GM21717 (cell line): Measurements from ENCODE around the gene NHSL1.
"Not testable (repeated sequence)": the region's sequence is repeated elsewhere in the genome, so short reads cannot be mapped to it uniquely, and the experiment has no call there.

Experiments
- ATAC-seq: cut with Tn5 transposase; IDR thresholded peaks from one replicate; pipeline ENCODE4 v1.9.1; 2021; ENCODE audit warnings: mild to moderate bottlenecking, moderate library complexity; ENCODE audit not compliant: unreplicated experiment

The NHSL1 gene

DNA sequence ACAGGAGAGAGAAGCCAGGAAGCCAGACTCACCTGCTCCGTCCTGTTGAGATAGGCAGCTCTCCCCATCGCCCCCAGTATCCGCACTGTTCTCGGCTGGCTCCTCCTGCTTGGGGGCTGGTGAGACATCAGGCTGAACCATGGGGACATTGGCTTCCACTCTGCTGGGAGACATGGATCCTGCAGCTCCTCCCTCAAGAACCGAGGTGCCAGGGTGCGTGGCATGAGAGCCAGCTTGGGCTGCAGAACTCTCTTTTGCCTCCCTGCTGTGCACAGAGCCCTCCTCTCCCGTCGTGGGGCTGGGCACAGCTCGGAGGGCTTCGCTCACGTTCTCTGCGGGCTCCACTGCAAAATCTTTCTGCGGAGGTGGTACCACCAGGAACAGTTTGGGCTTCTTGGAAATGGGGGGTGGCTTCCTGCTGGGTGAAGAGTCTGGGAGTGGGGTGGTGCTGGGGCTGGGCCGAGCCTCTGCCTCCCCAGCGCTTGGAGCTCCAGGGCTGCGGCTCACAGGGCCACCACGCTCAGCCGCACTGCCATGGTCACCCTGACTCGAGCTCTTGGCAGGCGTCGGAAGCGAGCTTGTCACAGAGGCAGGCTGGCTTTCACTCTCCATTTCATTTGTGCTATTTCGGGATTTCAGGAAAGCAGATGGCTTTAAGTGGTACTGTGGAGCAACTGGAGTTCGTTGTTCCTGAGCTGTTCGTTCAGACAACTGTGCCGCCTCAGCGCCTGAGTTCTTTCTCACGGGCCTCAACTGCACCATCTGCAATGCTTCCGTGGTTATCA is 68.7 kb downstream of the NHSL1 start:
- ATAC-seq: no peak

DNA sequence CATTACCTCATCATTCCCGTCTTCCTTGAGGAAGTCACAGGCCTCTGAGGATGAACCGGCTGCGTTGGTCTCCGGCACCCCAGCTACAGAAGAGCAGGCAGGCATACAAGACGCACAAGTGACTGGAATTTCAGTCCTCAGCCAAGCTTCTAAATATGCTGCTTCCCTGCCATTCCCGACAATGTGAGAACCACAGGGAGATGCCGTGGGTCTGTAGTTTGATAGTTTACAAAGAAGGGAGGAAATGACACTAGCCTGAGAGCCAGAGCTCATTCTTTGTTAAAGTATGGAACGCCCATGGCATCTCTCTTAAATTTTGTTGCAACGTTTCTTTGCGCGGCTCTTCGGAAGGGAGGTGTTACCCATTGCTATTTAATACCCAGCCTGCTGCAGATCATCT is 69.5 kb downstream of the NHSL1 start:
- no peak for ATAC-seq

GRCh38 chr6:138428944-138429598 is 70.2 kb downstream of the NHSL1 start:
- no peak for ATAC-seq

GRCh38 chr6:138427701-138428100 is 71.6 kb downstream of the NHSL1 start:
- ATAC-seq: no peak

DNA sequence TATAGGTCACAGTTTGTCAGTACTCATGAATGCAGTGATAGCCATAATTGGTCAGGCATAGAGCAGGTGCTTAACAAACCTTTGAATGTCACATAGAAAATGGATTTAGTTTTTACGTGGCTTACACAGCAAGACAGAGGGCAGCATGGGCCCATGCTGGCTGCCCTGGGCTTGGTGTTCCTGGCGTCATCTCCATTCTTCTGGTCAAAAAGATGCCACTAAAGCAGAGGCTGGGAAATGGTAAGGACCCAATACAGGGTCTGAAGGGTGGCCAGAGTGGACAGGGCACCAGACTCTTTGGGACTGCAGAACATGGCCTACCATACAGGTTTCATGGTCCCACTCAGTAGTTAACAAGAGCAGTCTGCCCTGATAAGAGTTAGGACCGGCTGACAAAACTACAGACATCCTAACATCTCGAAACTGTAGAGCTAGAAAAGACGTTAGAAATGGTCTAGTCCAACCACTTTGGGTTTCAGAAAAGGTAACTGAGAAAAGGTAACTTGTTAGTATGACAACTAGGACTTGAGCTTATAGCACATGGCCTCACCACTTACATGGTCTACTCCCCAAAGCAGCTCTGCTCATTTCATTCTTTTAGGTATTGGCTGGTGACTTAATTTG is 72.7 kb downstream of the NHSL1 start:
- no peak for ATAC-seq

DNA sequence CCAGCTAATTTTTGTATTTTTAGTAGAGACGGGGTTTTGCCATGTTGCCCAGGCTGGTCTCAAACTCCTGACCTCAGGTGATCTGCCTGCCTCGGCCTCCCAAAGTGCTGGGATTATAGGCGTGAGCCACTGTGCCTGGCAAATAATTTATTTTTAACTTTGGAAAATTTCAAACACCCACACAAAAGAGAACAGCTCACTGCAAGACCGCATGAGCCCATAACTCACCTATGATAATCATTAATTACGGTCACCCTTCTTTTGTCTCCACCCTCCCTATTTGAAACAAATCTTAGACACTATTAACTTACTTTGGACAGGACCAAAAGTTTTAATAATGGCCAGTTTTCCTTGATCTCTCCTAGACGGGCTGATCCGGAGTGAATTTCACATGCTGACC is 74.0 kb downstream of the NHSL1 start:
- ATAC-seq: not testable (repeated sequence)

DNA sequence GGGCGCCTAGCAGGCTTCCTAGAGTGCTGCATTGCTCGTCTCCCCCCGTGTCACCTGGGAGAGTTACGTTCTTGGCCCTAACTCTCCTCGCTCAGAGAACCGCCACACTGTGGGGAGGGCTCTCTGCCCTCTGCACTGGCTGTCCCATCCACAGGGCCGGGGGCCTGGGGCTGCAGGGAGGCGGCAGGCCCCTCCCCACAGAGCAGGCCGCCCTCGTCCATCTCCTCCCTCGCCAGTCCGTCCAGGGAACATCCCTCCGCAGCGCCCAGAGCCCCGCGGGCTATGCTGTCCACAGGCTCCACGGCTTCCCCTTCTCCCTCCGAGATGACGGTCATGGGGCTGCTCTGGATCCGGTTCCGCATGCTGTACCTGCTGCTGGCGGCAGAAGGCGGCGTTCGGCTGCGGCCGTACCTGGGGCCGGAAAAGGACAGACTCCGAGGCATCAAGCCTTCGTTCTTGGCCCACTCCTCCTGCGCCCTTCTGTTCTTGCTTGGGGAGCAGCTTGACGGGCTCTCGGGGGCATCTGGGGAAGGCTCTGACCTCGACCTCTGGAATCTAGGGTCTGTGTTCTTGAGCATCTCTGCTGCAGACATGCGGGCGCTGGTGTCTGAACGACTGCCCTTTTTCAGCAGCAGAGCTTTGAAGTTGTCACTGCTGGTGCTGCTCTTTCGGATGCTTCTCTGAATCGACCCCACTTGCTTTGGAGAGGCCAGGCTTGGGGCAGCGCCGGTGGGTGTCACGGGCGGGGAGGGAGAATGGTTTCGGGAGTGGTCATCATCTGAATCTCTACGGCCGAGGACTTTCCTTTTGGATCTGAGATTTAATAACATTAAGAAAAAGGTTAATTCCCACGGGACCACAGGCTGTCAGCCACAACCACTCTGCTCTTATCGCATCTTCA is 75.0 kb downstream of the NHSL1 start:
- ATAC-seq: no peak

DNA sequence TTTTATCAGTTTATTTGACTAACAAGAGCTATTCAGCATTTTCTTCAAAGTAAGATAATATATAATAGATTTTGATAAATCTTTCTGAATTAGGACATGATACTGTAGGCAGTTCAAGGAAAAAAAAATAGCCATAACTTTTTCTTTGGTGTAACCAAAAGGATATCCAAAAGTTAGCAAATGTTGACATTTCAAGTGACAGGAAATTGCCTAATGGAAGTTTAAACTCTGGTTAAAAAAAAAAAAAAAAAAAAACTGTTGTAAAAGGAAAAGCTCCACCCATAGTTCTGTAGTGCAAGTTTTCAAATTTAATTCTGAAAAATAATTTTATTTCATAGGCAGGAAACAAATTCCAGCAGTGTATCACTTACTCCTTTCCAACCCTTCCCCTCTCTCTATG is 76.4 kb downstream of the NHSL1 start:
- ATAC-seq: no peak

DNA sequence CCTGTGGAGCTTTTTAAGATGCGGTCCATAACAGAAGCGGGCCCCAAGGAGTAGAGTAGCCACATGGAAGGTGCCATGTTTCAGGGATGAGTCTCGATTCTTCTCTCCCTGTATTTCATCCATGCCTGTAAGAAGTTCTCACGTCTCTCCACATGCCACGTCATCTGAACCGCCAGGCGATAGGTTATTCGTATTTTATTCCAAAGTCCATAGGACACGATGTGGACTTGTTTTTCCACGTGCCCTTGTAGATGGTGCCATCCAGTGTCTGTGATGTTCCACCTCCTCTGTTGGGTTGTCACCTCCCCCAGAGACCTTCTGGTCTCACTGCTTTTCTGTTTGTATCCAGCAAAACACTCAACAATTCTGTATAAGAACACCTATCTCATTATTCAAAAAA is 77.7 kb downstream of the NHSL1 start:
- no peak for ATAC-seq

- ATAC-seq: no peak
Observed at GRCh38 chr6:138421089-138421488, 78.2 kb downstream of the NHSL1 start.

DNA sequence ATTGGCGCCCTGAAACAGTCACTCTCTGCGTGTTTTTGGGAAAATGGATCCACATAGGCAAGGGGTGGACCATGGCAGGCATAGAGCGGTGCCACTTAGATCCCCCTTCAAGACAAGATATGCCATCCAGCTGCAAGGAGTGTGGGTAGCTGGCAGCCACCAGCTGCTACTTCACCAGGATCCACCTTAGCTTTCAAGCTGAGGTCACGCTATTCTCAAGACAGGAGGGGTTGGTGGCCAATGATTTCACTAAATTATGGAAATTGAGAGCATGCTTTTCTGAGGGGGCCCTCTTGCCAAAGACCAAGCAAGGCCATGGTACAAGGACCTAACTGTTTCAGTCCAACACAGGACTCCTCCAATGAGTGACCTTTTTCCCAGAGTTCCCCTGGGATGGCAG is 78.9 kb downstream of the NHSL1 start:
- no peak for ATAC-seq

DNA sequence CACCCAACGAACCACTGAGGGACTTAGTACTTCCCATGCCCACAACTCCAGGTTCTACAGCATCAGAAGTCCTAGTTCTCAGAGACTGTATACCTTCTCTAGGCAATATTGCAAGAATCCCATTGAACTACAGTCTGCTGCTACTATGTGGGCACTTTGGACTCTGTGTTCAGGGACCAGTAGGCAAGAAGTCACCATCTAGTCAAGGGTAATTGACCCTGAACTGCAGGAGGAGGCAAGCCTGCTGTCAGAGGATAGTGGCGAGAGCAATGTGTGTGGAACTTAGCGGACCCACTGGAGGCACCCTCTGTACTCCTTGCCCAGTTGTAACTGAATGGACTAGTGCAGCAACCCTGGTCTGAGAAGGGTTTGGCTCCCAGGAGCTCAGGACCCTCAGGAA is 79.5 kb downstream of the NHSL1 start:
- no peak for ATAC-seq

- no peak for ATAC-seq
Observed at GRCh38 chr6:138418118-138418742, 81.1 kb downstream of the NHSL1 start.

DNA sequence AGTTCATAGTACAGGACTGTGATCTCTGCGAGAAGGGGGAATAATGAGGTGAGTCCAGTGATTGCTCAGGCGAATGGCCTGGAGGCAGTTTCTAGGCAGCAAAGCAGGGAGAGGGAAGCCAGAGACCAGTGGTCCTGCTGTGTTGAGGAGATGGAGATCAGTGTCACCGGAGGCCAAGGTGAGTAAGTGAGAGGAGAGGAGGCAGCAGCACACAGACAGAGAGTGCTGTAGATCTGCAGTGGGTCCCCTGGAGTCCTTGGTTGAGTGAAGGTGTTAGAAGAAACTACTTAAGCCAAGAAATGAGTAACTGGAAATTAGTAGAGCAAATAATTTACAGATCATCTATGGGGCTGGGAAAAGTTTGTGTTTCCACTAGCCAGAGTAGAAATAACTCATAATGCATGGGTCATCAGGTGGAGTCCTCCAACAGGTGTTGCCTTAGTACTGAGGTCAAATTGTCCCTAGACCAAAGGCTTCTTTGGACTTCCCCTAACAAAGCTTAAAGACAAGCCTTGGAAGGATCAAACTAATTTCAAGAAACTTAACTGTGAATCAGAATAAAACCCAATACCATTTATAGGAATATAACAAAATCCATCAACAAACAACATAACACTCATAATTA is 81.7 kb downstream of the NHSL1 start:
- no peak for ATAC-seq

- ATAC-seq: no peak
Observed at GRCh38 chr6:138416206-138416605, 83.1 kb downstream of the NHSL1 start.

DNA sequence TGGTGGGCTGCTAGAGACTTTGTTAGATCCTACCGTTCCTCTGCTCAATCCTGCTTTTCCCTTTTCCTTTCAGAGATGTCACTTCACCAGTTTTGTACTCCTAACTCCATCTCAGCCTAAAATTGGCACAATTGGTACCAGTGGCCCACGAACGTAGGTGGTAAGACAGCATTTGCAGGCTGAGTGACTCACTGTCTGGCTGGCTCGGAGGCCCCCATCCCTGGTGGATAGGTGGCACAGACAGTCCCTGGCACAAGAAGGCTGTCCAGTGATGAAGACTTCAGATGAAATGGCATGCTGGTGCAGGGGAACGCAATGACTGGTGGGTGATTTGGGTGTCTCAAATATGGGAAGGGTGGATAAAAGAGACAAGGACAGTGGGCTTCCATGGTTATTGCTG is 84.2 kb downstream of the NHSL1 start:
- no peak for ATAC-seq

- ATAC-seq: peak; percentile 63
Observed at GRCh38 chr6:138410972-138411880, 88.1 kb downstream of the NHSL1 start.

- no peak for ATAC-seq
Observed at GRCh38 chr6:138410048-138410735, 89.1 kb downstream of the NHSL1 start.

DNA sequence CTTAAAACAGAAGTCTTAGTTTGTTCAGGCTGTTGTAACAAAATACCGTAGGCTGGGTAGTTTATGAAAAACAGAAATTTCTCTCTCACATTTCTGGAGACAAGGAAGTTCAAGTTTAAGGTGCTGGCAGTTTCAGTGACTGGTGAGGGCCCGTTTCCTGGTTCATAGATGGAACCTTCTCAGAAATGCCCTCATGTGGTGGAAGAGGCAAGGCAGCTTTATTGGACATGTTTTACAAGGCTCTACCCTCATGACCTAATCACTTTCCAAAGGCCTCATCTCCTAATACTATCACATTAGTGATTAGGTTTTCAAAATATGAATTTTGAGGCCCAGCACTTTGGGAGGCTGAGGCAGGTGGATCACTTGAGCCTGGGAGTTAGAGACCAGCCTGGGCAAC is 92.9 kb downstream of the NHSL1 start:
- no peak for ATAC-seq
